Measurements from ENCODE around the gene NAE1. TPM values are rescaled to one million over a fixed set of nuclear protein-coding genes. Genes with fewer than 3 reads are reported as not detected.
A peak's percentile ranks its signal among the peaks of the same experiment; 100 is the strongest.

The NAE1 gene
- total RNA-seq, 1 donor from 2014 or later: 397 TPM

GRCh38 chr16:66786551-66786950, 44.2 kb downstream of the NAE1 start:
- H3K4me2 ChIP-seq: no peak overlapping the region
- Mint-ChIP-seq H3K4me1 (no peaks in the 10 kb centered on the region), H3K27me3 (ENCODE audit: insufficient read depth, low read depth) (peaks cover 2% of the 10 kb centered on the region), H3K36me3 (no peaks in the 10 kb centered on the region), H3K9me3 (no peaks in the 10 kb centered on the region), H3K27ac (no peak overlapping the region), H3K4me3 (no peak overlapping the region)
- H3K4me3 ChIP-seq: no peak overlapping the region
- no peaks in the 10 kb centered on the region for H3K36me3 ChIP-seq
- no peak overlapping the region for H2AFZ ChIP-seq (replicated peaks)
- no peak overlapping the region for H3K27ac ChIP-seq
- no peak overlapping the region for H3K9ac ChIP-seq
- H3K27me3 ChIP-seq: peaks cover 4% of the 10 kb centered on the region
- peaks cover 5% of the 10 kb centered on the region for H3K4me1 ChIP-seq
- TF ChIP-seq CTCF (IDR thresholded peaks at IDR 0.05): no peak
- TF ChIP-seq EZH2 (IDR thresholded peaks at IDR 0.05): no peak
- no peak for TF ChIP-seq EZH2phosphoT487 (IDR thresholded peaks at IDR 0.05)
- H3K79me2 ChIP-seq (ENCODE audit: low read depth): no peaks in the 10 kb centered on the region
- peak; percentile 8 for DNase-seq (ENCODE audit: low spot score)
- no peaks in the 10 kb centered on the region for H3K9me3 ChIP-seq (ENCODE audit: low read depth)
- H4K20me1 ChIP-seq (ENCODE audit: low read depth): no peaks in the 10 kb centered on the region
- H3F3A ChIP-seq (ENCODE audit: low read depth): no peaks in the 10 kb centered on the region

- no peaks in the 10 kb centered on the region for H3K4me1 ChIP-seq
- peaks cover 5% of the 10 kb centered on the region for H3F3A ChIP-seq (ENCODE audit: low read depth)
- H3K9me3 ChIP-seq (ENCODE audit: low read depth): no peaks in the 10 kb centered on the region
- Mint-ChIP-seq H3K27me3 (ENCODE audit: insufficient read depth, low read depth) (no peaks in the 10 kb centered on the region), H3K4me1 (no peaks in the 10 kb centered on the region), H3K27ac (no peak overlapping the region), H3K9me3 (no peaks in the 10 kb centered on the region), H3K36me3 (no peaks in the 10 kb centered on the region), H3K4me3 (no peak overlapping the region)
- H4K20me1 ChIP-seq (ENCODE audit: low read depth): no peaks in the 10 kb centered on the region
- no peaks in the 10 kb centered on the region for H3K27me3 ChIP-seq
- H3K4me2 ChIP-seq: no peak overlapping the region
- no peak for TF ChIP-seq EZH2 (IDR thresholded peaks at IDR 0.05)
- TF ChIP-seq EZH2phosphoT487 (IDR thresholded peaks at IDR 0.05): no peak
- TF ChIP-seq CTCF (IDR thresholded peaks at IDR 0.05): no peak
- H2AFZ ChIP-seq (replicated peaks): peak overlapping the region; percentile 20
- H3K9ac ChIP-seq: no peak overlapping the region
- H3K27ac ChIP-seq: no peak overlapping the region
- DNase-seq (ENCODE audit: low spot score): no peak
- no peak overlapping the region for H3K4me3 ChIP-seq
- H3K36me3 ChIP-seq: no peaks in the 10 kb centered on the region
- H3K79me2 ChIP-seq (ENCODE audit: low read depth): no peaks in the 10 kb centered on the region
Measured at GRCh38 chr16:66776457-66776856, 54.3 kb downstream of the NAE1 start.

- DNase-seq (ENCODE audit: low spot score): no peak
- Histone ChIP-seq H3K27ac (no peak overlapping the region), H3K27me3 (no peaks in the 10 kb centered on the region), H4K20me1 (ENCODE audit: low read depth) (no peaks in the 10 kb centered on the region), H3K9ac (no peak overlapping the region), H3F3A (ENCODE audit: low read depth) (peaks cover 5% of the 10 kb centered on the region), H3K79me2 (ENCODE audit: low read depth) (no peaks in the 10 kb centered on the region), H3K9me3 (ENCODE audit: low read depth) (no peaks in the 10 kb centered on the region), H3K4me1 (no peaks in the 10 kb centered on the region), H2AFZ (replicated peaks) (no peak overlapping the region), H3K4me2 (no peak overlapping the region), H3K4me3 (no peak overlapping the region), H3K36me3 (no peaks in the 10 kb centered on the region)
- H3K9me3 Mint-ChIP-seq: no peaks in the 10 kb centered on the region
- H3K27me3 Mint-ChIP-seq (ENCODE audit: insufficient read depth, low read depth): no peaks in the 10 kb centered on the region
- no peaks in the 10 kb centered on the region for H3K4me1 Mint-ChIP-seq
- no peak overlapping the region for H3K4me3 Mint-ChIP-seq
- TF ChIP-seq EZH2phosphoT487 (IDR thresholded peaks at IDR 0.05) (no peak), EZH2 (IDR thresholded peaks at IDR 0.05) (no peak), CTCF (IDR thresholded peaks at IDR 0.05) (no peak)
- H3K36me3 Mint-ChIP-seq: no peaks in the 10 kb centered on the region
- no peak overlapping the region for H3K27ac Mint-ChIP-seq
Measured at GRCh38 chr16:66774981-66775380, 55.8 kb downstream of the NAE1 start.

Measured in neural progenitor cell (in vitro differentiated cells).